Hematopoietic multipotent progenitor cell treated with erythropoietin and hydrocortisone succinate and interleukin-3 and kit ligand, for 17 days (in vitro differentiated cells): Measurements from ENCODE around the gene ACBD3.
"Not testable (repeated sequence)": the region's sequence is repeated elsewhere in the genome, so short reads cannot be mapped to it uniquely, and the experiment has no call there.

Experiments used
- DNase-seq: peaks from one replicate; pipeline ENCODE4 v3.0.0-alpha.2; 2015; ENCODE audit warnings: low spot score

The ACBD3 gene

DNA sequence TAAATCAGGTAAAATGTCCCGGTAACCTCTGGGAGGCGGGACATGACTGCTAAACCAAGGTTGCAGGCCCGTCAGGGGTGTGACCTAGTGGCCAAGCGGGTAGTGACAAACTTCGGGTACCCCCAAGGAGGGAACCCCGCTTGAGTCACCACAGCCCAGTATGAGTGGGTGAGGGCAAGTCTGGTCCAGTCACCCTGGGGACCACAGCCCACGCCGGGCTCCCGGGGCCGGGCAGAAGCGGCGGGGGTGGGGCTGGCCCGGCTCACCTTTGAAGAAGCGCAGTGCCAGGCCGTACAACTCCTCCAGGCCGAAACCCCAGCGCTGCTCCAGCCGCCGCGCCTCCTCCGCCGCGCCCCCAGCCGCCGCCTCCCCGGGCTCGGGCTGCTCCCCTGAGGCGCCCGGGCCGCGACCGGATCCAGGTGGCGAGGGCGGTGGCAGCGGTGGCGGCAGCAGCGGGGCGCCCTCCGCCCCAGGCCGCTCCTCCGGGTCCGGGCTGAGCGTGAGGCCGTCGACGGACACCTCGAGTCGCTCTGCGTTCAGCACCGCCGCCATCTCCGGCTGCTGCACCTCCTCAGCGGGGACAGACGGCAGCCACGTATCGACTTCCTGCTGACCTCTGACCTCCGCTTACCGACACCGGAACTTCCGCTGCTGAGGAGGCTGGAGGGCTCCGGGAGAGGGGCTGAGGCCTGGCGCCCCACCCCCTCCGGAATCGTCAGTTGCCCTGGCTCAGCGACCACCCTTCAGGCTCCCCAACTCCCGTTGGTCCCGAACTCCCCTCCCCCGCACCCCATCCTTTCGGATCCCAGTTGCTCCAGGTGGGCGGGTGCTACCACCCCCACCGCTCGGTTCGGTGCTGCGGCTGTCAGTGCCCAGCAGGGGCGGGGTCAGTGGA lies at the start of gene ACBD3:
TSS of gene ACBD3 (minus strand) at position 618 of the 895 bp plus-strand sequence. CDS start at position 552, 66 bp downstream.
- peak; percentile 78 for DNase-seq

DNA sequence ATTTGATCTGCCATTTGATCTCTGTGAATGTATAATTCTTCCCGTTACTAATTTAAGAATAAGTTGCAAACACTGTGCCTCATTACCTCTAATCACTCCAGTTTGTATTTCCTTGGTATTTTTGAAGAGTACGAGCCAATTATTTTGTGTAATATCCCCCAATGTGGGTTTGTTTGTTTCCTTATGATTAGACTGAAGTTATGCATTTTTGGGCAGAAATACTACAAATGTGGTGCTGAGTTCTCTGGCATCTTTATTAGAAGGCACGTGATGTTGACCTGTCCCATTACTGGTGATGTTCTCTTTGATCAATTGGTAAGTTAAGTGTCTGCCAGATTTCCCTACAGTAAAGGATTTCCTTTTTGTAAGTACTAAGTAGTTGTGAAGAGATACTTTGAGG lies 47.3 kb upstream of the ACBD3 start:
- DNase-seq, result no peak

DNA sequence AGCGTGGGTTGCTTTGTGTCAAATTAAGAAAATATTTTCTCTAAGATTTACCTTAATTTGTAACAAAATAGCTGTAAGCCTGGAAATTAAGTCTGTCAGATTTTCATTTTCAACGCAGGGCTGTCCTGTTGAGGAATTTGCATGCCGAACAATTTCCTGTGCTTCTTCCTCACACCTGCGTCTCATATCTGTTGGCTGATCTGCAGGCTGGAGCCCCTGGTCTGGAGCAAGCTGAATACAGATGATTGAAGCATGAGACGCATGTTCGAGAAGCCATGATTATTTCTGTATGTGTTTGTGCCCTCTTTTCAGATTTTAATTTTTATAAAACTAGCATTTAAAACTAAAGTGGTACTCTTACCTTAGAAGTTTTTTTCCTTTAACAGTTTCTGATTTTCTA lies 46.8 kb upstream of the ACBD3 start:
- DNase-seq, result no peak

- DNase-seq, result no peak
Measured at GRCh38 chr1:226226601-226227000, 40.1 kb upstream of the ACBD3 start.

DNA sequence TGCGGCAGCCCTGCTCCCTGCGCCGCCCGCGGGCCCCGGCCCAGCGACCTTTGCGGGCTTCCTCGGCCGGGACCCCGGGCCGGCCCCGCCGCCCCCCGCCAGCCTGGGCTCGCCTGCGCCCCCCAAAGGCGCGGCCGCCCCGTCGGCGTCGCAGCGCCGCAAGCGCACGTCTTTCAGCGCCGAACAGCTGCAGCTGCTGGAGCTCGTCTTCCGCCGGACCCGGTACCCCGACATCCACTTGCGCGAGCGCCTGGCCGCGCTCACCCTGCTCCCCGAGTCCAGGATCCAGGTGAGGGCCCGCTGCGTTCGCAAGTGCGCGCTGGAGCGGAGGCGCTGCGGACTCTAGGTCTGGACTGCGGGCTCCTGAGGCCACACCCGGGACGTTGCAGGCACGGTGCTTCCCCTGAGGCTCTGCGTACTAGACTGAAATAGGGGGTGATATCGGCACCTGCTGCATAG lies 37.3 kb upstream of the ACBD3 start:
- DNase-seq, result no peak

GRCh38 chr1:226223157-226223785 lies 36.7 kb upstream of the ACBD3 start, which contains the start of gene MIXL1:
TSS of gene MIXL1 (plus strand) at chr1:226223664. CDS start at chr1:226223682, 18 bp downstream.
- no peak for DNase-seq

GRCh38 chr1:226222686-226223085 lies 36.1 kb upstream of the ACBD3 start:
- no peak for DNase-seq

DNA sequence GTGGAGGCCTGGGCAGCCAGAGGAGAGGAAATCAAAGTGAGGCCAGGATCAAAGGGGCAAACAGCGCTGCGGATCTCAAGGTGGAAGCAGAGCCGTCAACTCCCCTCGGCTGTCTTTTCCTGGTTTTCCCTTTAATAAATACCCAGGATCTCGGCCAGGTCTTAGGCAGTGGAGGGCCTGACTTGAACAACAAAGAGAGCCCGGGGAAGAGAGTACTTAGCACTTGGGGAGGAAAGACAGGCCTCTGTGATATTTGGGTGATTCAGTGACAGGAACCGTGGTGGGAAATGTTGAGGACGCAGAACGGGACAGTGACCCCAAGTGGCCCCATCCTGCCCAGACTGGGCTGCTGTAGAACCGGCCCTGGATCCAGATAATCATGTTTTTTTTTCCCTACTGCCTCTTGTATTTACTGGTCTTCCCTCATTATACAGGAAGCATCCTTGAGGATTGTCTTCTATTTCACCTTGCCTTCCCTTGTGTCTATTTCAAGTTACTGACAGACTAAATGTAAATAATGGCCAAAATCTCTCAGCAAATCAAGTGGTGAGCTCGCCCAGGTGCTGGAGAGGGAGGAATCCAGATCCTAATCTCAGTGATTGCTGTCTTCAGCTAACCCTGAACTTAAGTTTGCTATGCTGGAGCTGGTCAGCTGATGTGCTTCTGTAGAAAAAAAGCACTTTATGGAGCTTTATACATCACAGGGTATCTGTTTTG lies 34.1 kb upstream of the ACBD3 start:
- DNase-seq, result no peak

DNA sequence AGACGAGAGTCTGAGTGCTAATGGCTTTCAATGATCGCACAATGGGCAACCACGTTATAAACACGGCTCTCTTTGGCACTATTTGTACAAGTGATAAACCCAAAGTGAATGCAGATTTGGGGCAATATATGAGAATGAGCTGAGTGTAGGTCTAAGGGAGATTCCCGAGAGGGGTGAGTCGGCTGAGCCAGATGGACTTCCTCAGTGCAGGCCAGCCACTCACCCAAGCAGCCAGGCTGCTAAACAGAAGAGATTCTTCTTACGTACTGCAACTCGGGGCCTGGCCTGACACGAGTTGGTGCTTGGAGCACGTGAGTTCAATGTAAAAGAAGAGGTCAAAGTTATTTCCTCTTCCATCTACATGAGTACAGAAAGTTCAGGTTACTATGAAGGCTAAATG lies 30.7 kb upstream of the ACBD3 start:
- no peak for DNase-seq

DNA sequence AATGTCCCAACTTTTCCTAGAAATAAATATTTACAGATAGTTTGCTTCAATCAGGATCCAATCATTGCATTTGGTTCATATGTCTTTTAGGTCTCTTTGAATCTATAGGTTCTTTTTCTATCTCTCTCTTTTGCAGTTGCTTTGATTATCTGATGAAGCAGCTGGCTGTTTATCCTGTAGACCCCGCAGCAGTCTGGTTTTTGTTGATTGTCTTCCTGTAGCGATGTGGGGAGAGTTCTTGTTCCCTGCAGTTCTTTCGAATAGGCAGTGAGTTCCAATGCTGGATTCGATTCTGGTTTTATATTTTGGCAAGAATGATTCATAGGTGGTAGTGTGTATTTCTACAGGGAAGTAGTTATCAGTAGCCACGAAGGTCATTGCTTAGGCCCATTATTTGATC lies 29.5 kb upstream of the ACBD3 start:
- DNase-seq, result no peak

DNA sequence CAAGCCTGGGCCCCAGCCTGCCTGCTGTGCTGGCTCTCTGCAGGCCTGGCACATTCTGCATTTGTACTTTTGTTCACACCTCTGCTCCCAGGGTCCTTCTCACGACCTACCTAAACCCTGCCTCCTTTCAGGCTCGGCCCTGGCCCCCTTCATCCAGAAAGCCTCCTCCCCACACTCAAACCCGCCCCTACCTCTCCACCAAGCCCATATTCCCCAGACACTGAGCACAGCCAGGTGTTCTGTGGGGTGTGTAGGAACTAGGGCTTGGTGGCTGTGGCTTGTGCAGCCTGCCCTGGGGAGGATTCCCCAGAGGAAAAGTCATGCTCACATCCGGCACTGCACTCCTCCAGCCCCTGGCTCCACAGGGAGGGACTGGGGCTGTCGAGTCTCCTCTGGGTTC lies 28.7 kb upstream of the ACBD3 start:
- no peak for DNase-seq

- DNase-seq, result no peak
Measured at GRCh38 chr1:226212545-226212944, 26.0 kb upstream of the ACBD3 start.

DNA sequence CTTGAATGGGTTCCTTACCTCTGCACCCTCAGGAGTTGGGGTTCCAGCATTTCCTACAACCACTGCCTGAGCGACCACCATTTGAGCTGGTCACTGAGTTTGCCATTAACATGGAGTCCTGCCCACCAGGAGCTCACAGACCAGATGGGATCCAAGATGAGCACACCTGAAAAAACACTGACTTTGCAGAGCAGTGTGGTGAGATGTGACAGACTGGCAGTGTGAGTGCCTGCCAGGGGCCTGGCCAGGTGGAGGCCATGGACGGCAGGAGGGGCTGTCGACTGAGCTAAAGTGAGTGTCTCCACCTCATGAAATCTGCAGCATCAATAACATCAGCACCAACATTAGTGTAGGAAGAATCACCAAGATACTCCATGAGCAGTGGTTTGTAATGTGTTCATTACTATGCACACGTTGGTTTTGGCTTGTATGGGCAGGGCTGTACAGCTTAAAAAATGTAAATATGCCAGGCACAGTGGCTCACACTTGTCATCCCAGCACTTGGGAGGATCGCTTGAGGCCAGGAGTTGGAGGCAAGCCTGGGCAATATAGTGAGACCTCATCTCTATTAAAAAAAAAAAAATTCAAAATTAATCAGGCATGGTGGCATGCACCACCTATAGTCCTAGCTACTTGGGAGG lies 24.8 kb upstream of the ACBD3 start:
- no peak for DNase-seq

DNA sequence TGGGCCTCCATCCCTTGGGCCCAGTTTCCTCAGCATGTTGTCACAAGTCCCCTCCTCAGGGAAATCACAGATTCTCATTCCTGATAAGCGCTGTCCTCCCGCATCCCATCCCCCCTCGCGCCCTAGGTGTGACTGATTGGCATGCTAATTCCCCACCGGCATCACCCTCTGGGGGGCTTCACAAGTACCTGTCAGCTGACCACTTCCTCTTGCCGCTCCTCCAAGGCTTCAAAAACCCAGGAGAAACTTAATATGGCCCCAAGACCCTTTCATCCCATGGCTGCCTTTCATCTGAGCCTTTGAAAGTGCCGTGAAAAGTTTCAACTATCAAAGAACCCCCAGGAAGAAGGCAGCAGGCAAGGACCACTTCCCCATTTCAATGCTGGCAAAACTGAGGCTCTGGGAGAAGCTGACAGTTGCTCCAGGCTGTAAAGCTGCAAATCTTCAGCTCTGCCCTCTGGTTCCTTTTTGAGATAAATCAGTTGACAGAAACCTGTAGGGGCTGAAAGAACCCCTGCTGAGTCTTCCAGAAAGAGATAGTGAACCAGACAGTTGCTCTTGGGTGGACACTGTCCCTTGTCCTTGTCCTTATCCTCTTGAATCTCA lies 24.1 kb upstream of the ACBD3 start:
- no peak for DNase-seq

DNA sequence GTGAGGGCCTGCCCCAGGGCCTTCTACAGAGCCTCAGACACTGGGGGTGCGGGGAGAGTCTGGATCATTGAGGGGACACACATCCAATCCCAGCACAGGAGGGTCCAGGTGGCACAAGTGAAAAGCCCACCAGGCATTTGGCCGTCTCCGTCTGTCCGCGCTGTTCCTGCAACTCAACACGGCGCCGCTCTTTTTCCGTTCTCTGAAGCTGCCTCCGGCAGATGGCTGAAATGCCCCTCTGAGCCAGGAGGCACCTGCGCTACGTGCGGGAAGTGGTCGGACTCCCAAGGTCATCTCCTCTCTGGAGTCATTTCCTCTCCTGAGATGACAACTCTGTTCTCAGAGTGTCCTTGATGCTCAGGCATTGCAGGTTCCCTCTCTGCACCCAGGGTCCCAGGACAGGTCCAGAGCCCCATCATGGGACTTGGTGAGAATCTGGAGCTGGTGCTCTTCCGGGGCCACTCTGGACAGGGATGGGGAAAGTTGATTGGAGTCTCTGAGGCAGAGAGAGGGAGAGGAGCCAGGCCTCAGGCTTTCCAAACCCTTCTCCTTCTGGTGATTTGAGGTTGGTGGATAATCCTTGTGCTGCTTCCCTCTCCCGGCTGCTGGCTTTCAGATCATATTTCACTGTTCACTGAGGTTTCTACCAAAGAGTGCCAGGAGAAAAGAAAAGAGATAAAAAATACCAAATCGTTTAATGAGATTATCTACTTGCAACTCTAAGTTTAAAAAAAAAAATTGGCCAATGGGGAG lies 22.9 kb upstream of the ACBD3 start:
- no peak for DNase-seq

DNA sequence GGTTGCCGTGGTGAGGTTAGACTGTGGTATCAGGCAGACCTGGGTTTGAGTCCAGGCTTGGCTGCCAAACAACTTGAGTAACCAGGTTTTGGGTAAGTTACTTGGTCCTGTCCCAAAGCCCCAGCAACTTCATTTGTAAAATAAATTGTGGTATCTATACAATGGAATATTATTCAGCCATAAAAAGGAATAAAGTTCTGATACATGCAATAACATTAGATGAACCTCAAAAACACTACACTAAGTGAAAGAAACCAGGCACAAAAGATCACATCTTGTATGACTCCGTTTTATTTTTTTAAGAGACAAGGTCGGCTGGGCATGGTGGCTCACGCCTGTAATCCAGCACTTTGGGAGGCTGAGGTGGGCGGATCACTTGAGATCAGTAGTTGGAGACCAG lies 20.5 kb upstream of the ACBD3 start:
- no peak for DNase-seq

DNA sequence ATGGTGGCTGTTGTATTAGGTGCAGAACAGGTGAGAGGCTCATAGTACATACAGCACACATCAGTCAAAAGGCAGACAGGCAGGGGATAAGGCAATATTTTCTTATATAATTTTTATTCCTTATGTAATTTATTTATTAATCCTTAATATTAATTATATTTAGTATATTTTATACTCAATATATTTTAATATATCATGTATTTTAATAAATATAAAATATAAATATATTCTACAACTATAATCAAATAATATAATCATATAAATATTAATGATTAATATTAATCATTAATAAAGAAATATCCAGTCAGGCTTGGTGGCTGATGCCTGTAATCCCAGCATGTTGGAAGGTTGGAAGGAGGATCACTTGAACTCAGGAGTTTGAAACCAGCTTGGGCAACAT lies 17.7 kb upstream of the ACBD3 start:
- DNase-seq, result no peak

DNA sequence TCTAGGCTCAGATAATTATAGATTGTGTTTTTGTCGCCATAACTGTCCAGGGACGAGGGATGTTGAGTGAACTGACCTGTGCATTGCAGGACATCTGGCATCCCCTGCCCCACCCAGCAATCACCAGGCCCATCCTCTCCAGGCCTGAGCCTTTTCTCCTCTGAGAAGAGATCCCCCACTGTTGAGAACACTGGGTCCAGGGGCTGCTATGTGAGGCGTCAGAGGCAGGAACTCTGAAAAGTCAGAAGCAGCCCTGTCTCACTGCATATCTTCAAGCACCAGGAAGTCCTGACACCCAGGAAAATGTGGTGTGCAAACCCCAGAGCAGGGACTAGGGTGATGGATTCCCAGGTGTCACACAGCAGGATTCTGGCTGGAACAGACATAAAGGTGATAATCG lies 17.1 kb upstream of the ACBD3 start:
- DNase-seq, result no peak

DNA sequence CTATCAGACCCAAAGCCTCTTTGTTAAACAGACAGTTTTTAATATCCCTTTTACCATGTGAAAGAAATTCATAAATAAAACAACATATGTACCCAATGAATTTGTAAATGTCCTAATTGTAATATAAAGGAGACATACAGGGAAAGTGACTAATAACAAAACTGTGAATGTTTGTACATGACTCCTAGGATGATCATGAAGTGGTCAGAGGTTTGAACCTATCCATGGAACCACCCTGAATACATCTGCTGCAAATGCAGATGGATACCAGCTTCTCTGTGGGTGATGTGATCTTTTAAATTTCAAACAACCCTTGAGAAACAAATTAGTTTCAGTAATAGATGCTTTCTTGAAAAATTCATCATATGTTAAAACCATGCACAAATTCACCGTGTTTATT lies 16.7 kb upstream of the ACBD3 start:
- DNase-seq, result no peak

GRCh38 chr1:226202666-226203065 lies 16.1 kb upstream of the ACBD3 start:
- DNase-seq, result not testable (repeated sequence)

DNA sequence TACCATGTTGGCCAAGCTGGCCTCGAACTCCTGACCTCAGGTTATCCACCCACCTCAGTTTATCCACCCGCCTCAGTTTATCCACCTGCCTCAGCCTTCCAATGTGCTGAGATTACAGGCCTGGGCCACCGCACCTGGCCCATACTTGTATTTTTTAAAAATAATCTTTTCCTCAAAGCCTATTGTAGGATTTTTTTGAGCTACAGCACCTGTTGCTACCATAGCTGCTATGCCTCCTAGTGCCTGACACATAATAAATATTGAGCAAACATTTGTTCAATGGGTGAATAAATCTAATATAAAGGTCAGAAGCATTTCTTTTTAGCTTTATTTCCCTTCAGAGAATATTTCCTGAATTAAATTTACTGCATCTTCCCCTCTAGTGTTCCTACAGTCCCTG lies 15.7 kb upstream of the ACBD3 start:
- DNase-seq, result no peak
